Measurements from ENCODE around the gene ANKLE2. TPM values are rescaled to one million over a fixed set of nuclear protein-coding genes. Genes with fewer than 3 reads are reported as not detected.

Gene ANKLE2
- total RNA-seq, 1 experiment from 2014 or later = 80.3 TPM

- Mint-ChIP-seq H3K4me1 (no peaks in the 10 kb centered on the region), H3K27ac (peak overlapping the region in 1 of 3 experiments; percentile 61; a peak in 1 of 7 replicates), H3K4me3 (no peak overlapping the region), H3K27me3 (ENCODE audit: low read depth) (no peaks in the 10 kb centered on the region; the same call in 1 of the 2 replicates), H3K36me3 (ENCODE audit: insufficient read depth in 1 of 3, low read depth in 3 of 3) (peaks cover 33 to 85% (median 66%) of the 10 kb centered on the region in 3 experiments; a peak in 6 of 7 replicates), H3K9me3 (no peaks in the 10 kb centered on the region)
- Histone ChIP-seq H3K4ac (ENCODE audit: low read depth, low read length) (no peak overlapping the region), H3K14ac (ENCODE audit: insufficient read depth, low read length) (no peak overlapping the region), H3K79me2 (ENCODE audit: insufficient read depth, low read length) (no peaks in the 10 kb centered on the region), H3K56ac (ENCODE audit: insufficient read length, low read depth, low read length) (no peak overlapping the region), H3K27me3 (ENCODE audit: insufficient read depth, low read length) (no peaks in the 10 kb centered on the region), H4K91ac (ENCODE audit: insufficient read length, low read depth, low read length) (no peak overlapping the region), H3K18ac (ENCODE audit: insufficient read length, low read depth, low read length) (no peak overlapping the region), H2BK15ac (ENCODE audit: low read depth, low read length) (no peak overlapping the region), H4K8ac (replicated peaks; ENCODE audit: insufficient read length, low read depth, low read length) (no peak overlapping the region), H4K20me1 (ENCODE audit: control insufficient read depth, insufficient read depth, insufficient read length) (no peaks in the 10 kb centered on the region), H2BK120ac (ENCODE audit: low read depth, low read length, poor library complexity, severe bottlenecking) (no peak overlapping the region), H2AFZ (ENCODE audit: low read length) (no peak overlapping the region), H2BK5ac (ENCODE audit: insufficient read length, low read length) (no peak overlapping the region), H3K79me1 (ENCODE audit: insufficient read depth, low read depth, low read length, poor library complexity, severe bottlenecking) (no peaks in the 10 kb centered on the region), H3K9ac (ENCODE audit: extremely low read depth, insufficient read length, low read length) (no peak overlapping the region), H3K4me1 (ENCODE audit: insufficient read depth, low read length) (no peaks in the 10 kb centered on the region), H3K23ac (ENCODE audit: insufficient read length, low read depth, low read length) (no peak overlapping the region), H3K27ac (ENCODE audit: insufficient read length, low read depth, low read length) (no peak overlapping the region), H3K4me2 (ENCODE audit: insufficient read depth, insufficient read length, low read length) (no peak overlapping the region), H3T11ph (ENCODE audit: low read length) (no peak overlapping the region), H2BK20ac (ENCODE audit: low read depth, low read length, poor library complexity, severe bottlenecking) (no peak overlapping the region), H2AK5ac (ENCODE audit: insufficient read length, low read length) (no peak overlapping the region), H3K23me2 (ENCODE audit: insufficient read length, low read depth, low read length, poor library complexity, severe bottlenecking) (no peaks in the 10 kb centered on the region), H3K9me3 (ENCODE audit: control insufficient read depth, low read depth, low read length) (no peaks in the 10 kb centered on the region), H4K5ac (ENCODE audit: insufficient read length, low read depth, low read length) (no peak overlapping the region), H2BK12ac (ENCODE audit: insufficient read length, low read depth, low read length) (no peak overlapping the region)
- WGBS (ENCODE audit: extremely low coverage, insufficient read length, low lambda C conversion rate) = no CpG with 5 or more reads among the region's 12 CpGs
- no peak for DNase-seq
- no peak for TF ChIP-seq CTCF (conservative IDR thresholded peaks at IDR 0.05)
These were observed 41.7 kb downstream of the ANKLE2 start for GRCh38 chr12:132719954-132720324.
